ENCODE results near the gene CCK. TPM values are rescaled to one million over a fixed set of nuclear protein-coding genes. Genes with fewer than 3 reads are reported as not detected.

The CCK gene
- total and polyA plus RNA-seq, 4 donors, result 5.1 to 32.0 (median 24.6) TPM

GRCh38 chr3:42257007-42257406 lies 9.0 kb downstream of the CCK start:
- Histone ChIP-seq H3K4me3 (ENCODE audit: low read depth, low read length) (no peak overlapping the region), H3K4me1 (ENCODE audit: control insufficient read depth, insufficient read depth, low read length) (no peaks in the 10 kb centered on the region), H3K27ac (ENCODE audit: low read depth, low read length) (no peak overlapping the region), H3K36me3 (ENCODE audit: control insufficient read depth, insufficient read depth, low read length) (no peaks in the 10 kb centered on the region), H3K27me3 (ENCODE audit: control insufficient read depth, insufficient read depth, low read length) (peaks cover 9% of the 10 kb centered on the region), H3K9me3 (ENCODE audit: control insufficient read depth, insufficient read depth, low read length) (no peaks in the 10 kb centered on the region)
- DNase-seq (ENCODE audit: low read depth in 4 of 6, low spot score in 6 of 6), result no peak
- 78% methylated on average over 7 of the region's 7 CpGs for WGBS (ENCODE audit: insufficient coverage)

- H3K36me3 ChIP-seq (ENCODE audit: control insufficient read depth, insufficient read depth, low read length), result no peaks in the 10 kb centered on the region
- H3K27ac ChIP-seq (ENCODE audit: low read depth, low read length), result no peak overlapping the region
- no peak overlapping the region for H3K4me3 ChIP-seq (ENCODE audit: low read depth, low read length)
- DNase-seq (ENCODE audit: low read depth in 4 of 6, low spot score in 6 of 6), result no peak
- H3K4me1 ChIP-seq (ENCODE audit: control insufficient read depth, insufficient read depth, low read length), result no peaks in the 10 kb centered on the region
- 100% methylated on average over 1 of the region's 1 CpG for WGBS (ENCODE audit: insufficient coverage)
- peaks cover 2% of the 10 kb centered on the region for H3K27me3 ChIP-seq (ENCODE audit: control insufficient read depth, insufficient read depth, low read length)
- no peaks in the 10 kb centered on the region for H3K9me3 ChIP-seq (ENCODE audit: control insufficient read depth, insufficient read depth, low read length)
Measured at GRCh38 chr3:42256135-42256819, 9.7 kb downstream of the CCK start.

GRCh38 chr3:42254566-42254965 lies 11.4 kb downstream of the CCK start:
- H3K4me1 ChIP-seq (ENCODE audit: control insufficient read depth, insufficient read depth, low read length), result no peaks in the 10 kb centered on the region
- H3K4me3 ChIP-seq (ENCODE audit: low read depth, low read length), result no peak overlapping the region
- no peaks in the 10 kb centered on the region for H3K9me3 ChIP-seq (ENCODE audit: control insufficient read depth, insufficient read depth, low read length)
- no peak overlapping the region for H3K27ac ChIP-seq (ENCODE audit: low read depth, low read length)
- 51% methylated on average over 3 of the region's 3 CpGs for WGBS (ENCODE audit: insufficient coverage)
- no peaks in the 10 kb centered on the region for H3K36me3 ChIP-seq (ENCODE audit: control insufficient read depth, insufficient read depth, low read length)
- H3K27me3 ChIP-seq (ENCODE audit: control insufficient read depth, insufficient read depth, low read length), result peaks cover 2% of the 10 kb centered on the region
- DNase-seq (ENCODE audit: low read depth in 4 of 6, low spot score in 6 of 6), result no peak

- DNase-seq (ENCODE audit: low read depth in 4 of 6, low spot score in 6 of 6), result no peak
- peaks cover 11% of the 10 kb centered on the region for H3K27me3 ChIP-seq (ENCODE audit: control insufficient read depth, insufficient read depth, low read length)
- no peak overlapping the region for H3K4me3 ChIP-seq (ENCODE audit: low read depth, low read length)
- H3K36me3 ChIP-seq (ENCODE audit: control insufficient read depth, insufficient read depth, low read length), result no peaks in the 10 kb centered on the region
- WGBS (ENCODE audit: insufficient coverage), result 100% methylated on average over 1 of the region's 1 CpG
- no peaks in the 10 kb centered on the region for H3K4me1 ChIP-seq (ENCODE audit: control insufficient read depth, insufficient read depth, low read length)
- no peaks in the 10 kb centered on the region for H3K9me3 ChIP-seq (ENCODE audit: control insufficient read depth, insufficient read depth, low read length)
- H3K27ac ChIP-seq (ENCODE audit: low read depth, low read length), result no peak overlapping the region
Measured at GRCh38 chr3:42250761-42251160, 15.2 kb downstream of the CCK start.

GRCh38 chr3:42247576-42248027 lies 18.4 kb downstream of the CCK start:
- Histone ChIP-seq H3K27me3 (ENCODE audit: control insufficient read depth, insufficient read depth, low read length) (peaks cover 8% of the 10 kb centered on the region), H3K36me3 (ENCODE audit: control insufficient read depth, insufficient read depth, low read length) (no peaks in the 10 kb centered on the region), H3K4me3 (ENCODE audit: low read depth, low read length) (no peak overlapping the region), H3K27ac (ENCODE audit: low read depth, low read length) (no peak overlapping the region), H3K9me3 (ENCODE audit: control insufficient read depth, insufficient read depth, low read length) (no peaks in the 10 kb centered on the region), H3K4me1 (ENCODE audit: control insufficient read depth, insufficient read depth, low read length) (no peaks in the 10 kb centered on the region)
- DNase-seq (ENCODE audit: low read depth in 4 of 6, low spot score in 6 of 6), result peak; percentile 52 to 94 (median 66)
- 9% methylated on average over 8 of the region's 9 CpGs for WGBS (ENCODE audit: insufficient coverage)

GRCh38 chr3:42246091-42246490 lies 19.9 kb downstream of the CCK start:
- Histone ChIP-seq H3K9me3 (ENCODE audit: control insufficient read depth, insufficient read depth, low read length) (no peaks in the 10 kb centered on the region), H3K36me3 (ENCODE audit: control insufficient read depth, insufficient read depth, low read length) (no peaks in the 10 kb centered on the region), H3K4me3 (ENCODE audit: low read depth, low read length) (no peak overlapping the region), H3K27me3 (ENCODE audit: control insufficient read depth, insufficient read depth, low read length) (peaks cover 8% of the 10 kb centered on the region), H3K4me1 (ENCODE audit: control insufficient read depth, insufficient read depth, low read length) (no peaks in the 10 kb centered on the region), H3K27ac (ENCODE audit: low read depth, low read length) (no peak overlapping the region)
- no CpG with 5 or more reads among the region's 1 CpG for WGBS (ENCODE audit: insufficient coverage)
- DNase-seq (ENCODE audit: low read depth in 4 of 6, low spot score in 6 of 6), result no peak

GRCh38 chr3:42236611-42237010 lies 29.4 kb downstream of the CCK start:
- Histone ChIP-seq H3K27me3 (ENCODE audit: control insufficient read depth, insufficient read depth, low read length) (no peaks in the 10 kb centered on the region), H3K4me3 (ENCODE audit: low read depth, low read length) (no peak overlapping the region), H3K9me3 (ENCODE audit: control insufficient read depth, insufficient read depth, low read length) (peaks cover 4% of the 10 kb centered on the region), H3K27ac (ENCODE audit: low read depth, low read length) (no peak overlapping the region), H3K36me3 (ENCODE audit: control insufficient read depth, insufficient read depth, low read length) (no peaks in the 10 kb centered on the region), H3K4me1 (ENCODE audit: control insufficient read depth, insufficient read depth, low read length) (no peaks in the 10 kb centered on the region)
- no CpG with 5 or more reads among the region's 2 CpGs for whole genome bisulfite sequencing (ENCODE audit: insufficient coverage)
- DNase-seq (ENCODE audit: low read depth in 4 of 6, low spot score in 6 of 6), result no peak

- DNase-seq (ENCODE audit: low read depth in 4 of 6, low spot score in 6 of 6), result no peak
- H3K27ac ChIP-seq (ENCODE audit: low read depth, low read length), result no peak overlapping the region
- no peak overlapping the region for H3K4me3 ChIP-seq (ENCODE audit: low read depth, low read length)
- no peaks in the 10 kb centered on the region for H3K27me3 ChIP-seq (ENCODE audit: control insufficient read depth, insufficient read depth, low read length)
- H3K36me3 ChIP-seq (ENCODE audit: control insufficient read depth, insufficient read depth, low read length), result no peaks in the 10 kb centered on the region
- peaks cover 4% of the 10 kb centered on the region for H3K9me3 ChIP-seq (ENCODE audit: control insufficient read depth, insufficient read depth, low read length)
- no peaks in the 10 kb centered on the region for H3K4me1 ChIP-seq (ENCODE audit: control insufficient read depth, insufficient read depth, low read length)
Measured at GRCh38 chr3:42235532-42235931, 30.5 kb downstream of the CCK start.

- H3K4me3 ChIP-seq (ENCODE audit: low read depth, low read length), result no peak overlapping the region
- WGBS (ENCODE audit: insufficient coverage), result 93% methylated on average over 5 of the region's 5 CpGs
- H3K4me1 ChIP-seq (ENCODE audit: control insufficient read depth, insufficient read depth, low read length), result peaks cover 10% of the 10 kb centered on the region
- H3K9me3 ChIP-seq (ENCODE audit: control insufficient read depth, insufficient read depth, low read length), result no peaks in the 10 kb centered on the region
- peaks cover 4% of the 10 kb centered on the region for H3K36me3 ChIP-seq (ENCODE audit: control insufficient read depth, insufficient read depth, low read length)
- H3K27me3 ChIP-seq (ENCODE audit: control insufficient read depth, insufficient read depth, low read length), result no peaks in the 10 kb centered on the region
- DNase-seq (ENCODE audit: low read depth in 4 of 6, low spot score in 6 of 6), result no peak
- no peak overlapping the region for H3K27ac ChIP-seq (ENCODE audit: low read depth, low read length)
Measured at GRCh38 chr3:42230860-42231259, 35.1 kb downstream of the CCK start.

- Histone ChIP-seq H3K27me3 (ENCODE audit: control insufficient read depth, insufficient read depth, low read length) (no peaks in the 10 kb centered on the region), H3K4me1 (ENCODE audit: control insufficient read depth, insufficient read depth, low read length) (peaks cover 10% of the 10 kb centered on the region), H3K4me3 (ENCODE audit: low read depth, low read length) (no peak overlapping the region), H3K9me3 (ENCODE audit: control insufficient read depth, insufficient read depth, low read length) (no peaks in the 10 kb centered on the region), H3K27ac (ENCODE audit: low read depth, low read length) (no peak overlapping the region), H3K36me3 (ENCODE audit: control insufficient read depth, insufficient read depth, low read length) (peaks cover 4% of the 10 kb centered on the region)
- 74% methylated on average over 6 of the region's 14 CpGs for whole genome bisulfite sequencing (ENCODE audit: insufficient coverage)
- peak in 4 of 6 donors; percentile 39 to 94 (median 64) for DNase-seq (ENCODE audit: low read depth in 4 of 6, low spot score in 6 of 6)
Measured at GRCh38 chr3:42229942-42230688, 35.9 kb downstream of the CCK start.

Measured in spinal cord (tissue), 10 donors.